GM12878 (cell line): ENCODE results near the gene EHBP1L1. TPM values are rescaled to one million over a fixed set of nuclear protein-coding genes. Genes with fewer than 3 reads are reported as not detected.
A peak's percentile ranks its signal among the peaks of the same experiment; 100 is the strongest.

ENCODE experiments used
- ATAC-seq: fragments of 200-7000 bp; cut with Tn5 transposase; 3 replicates; pipeline ENCODE4 v1.9.1; 2020; ENCODE audit warnings: mild to moderate bottlenecking, moderate library complexity
- BruUV-seq: library from RNA; stranded (reverse); fragments of 400-500 nt; replicated peaks from 2 replicates; lab custom pipeline; 2021; lab: Mats Ljungman, UMichigan
- CTCF ChIA-PET: fragments of 300-600 bp; sonication (Branson Sonifier 250); formaldehyde crosslinking; extraction: SDS; loops from one replicate; lab custom pipeline; 2021; ENCODE audit warnings: inconsistent platforms; lab: Yijun Ruan, JAX
- POLR2A ChIA-PET: fragments of 350-600 bp; formaldehyde crosslinking; extraction: SDS; loops from one replicate; lab custom pipeline; 2021; ENCODE audit warnings: inconsistent platforms; lab: Charles Lee
- RAD21 ChIA-PET: fragments of 300-600 bp; sonication (Branson Sonifier 250); formaldehyde crosslinking; loops from one replicate; lab custom pipeline; 2023; ENCODE audit warnings: antibody characterized with exemption; ENCODE audit not compliant: unreplicated experiment; lab: Charles Lee
- SMC1A ChIA-PET: fragments of 300-600 bp; sonication (Branson Sonifier 250); formaldehyde crosslinking; loops from one replicate; lab custom pipeline; 2023; ENCODE audit not compliant: unreplicated experiment, uncharacterized antibody; lab: Charles Lee
- DNase-seq: peaks from one replicate; pipeline ENCODE4 v3.0.0-alpha.2; 2011; ENCODE audit warnings: low read depth, low spot score
- FAIRE-seq: peaks from 3 replicates; lab custom pipeline; 2011; peaks lifted over from hg19 to GRCh38; lab: Jason Lieb, UNC
- H2AFZ ChIP-seq: 2 replicates; pipeline ENCODE4 v1.6.0; 2011; ENCODE audit warnings: low read depth, low read length, control low read depth; ENCODE audit not compliant: control insufficient read depth
- H3K27ac ChIP-seq: 2 replicates; pipeline ENCODE4 v1.5.1; 2011; ENCODE audit warnings: control low read depth; ENCODE audit not compliant: control insufficient read depth, insufficient read depth
- H3K27me3 ChIP-seq, 2 experiments: replicated peaks in 1 of 2; 2 replicates each; pipeline versions ENCODE4 v1.6.0 to v1.6.1; 2011; ENCODE audit warnings: low read length in 1 of 2; ENCODE audit not compliant: control insufficient read depth in 2 of 2, insufficient read depth in 2 of 2
- H3K36me3 ChIP-seq, 2 experiments: 2 replicates each; pipeline ENCODE4 v1.5.1; 2011; ENCODE audit warnings: low read length in 1 of 2; ENCODE audit not compliant: control insufficient read depth in 2 of 2, insufficient read depth in 2 of 2
- H3K4me1 ChIP-seq: 2 replicates; pipeline ENCODE4 v1.6.1; 2011; ENCODE audit warnings: mild to moderate bottlenecking, low read length, moderate library complexity, mixed read lengths; ENCODE audit not compliant: control insufficient read depth, insufficient read depth
- H3K4me2 ChIP-seq: 2 replicates; pipeline ENCODE4 v1.6.0; 2011; ENCODE audit warnings: control low read depth; ENCODE audit not compliant: control insufficient read depth, insufficient read depth
- H3K4me3 ChIP-seq: fragments of 200-600 bp; sonication (generic); 2 replicates; pipeline ENCODE4 v1.5.1; 2016
- H3K79me2 ChIP-seq: 2 replicates; pipeline ENCODE4 v1.6.0; 2011; ENCODE audit warnings: low read length; ENCODE audit not compliant: control insufficient read depth, insufficient read depth
- H3K9ac ChIP-seq: 2 replicates; pipeline ENCODE4 v1.8.0; 2011; ENCODE audit warnings: low read length, control low read depth, mixed read lengths; ENCODE audit not compliant: control insufficient read depth, insufficient read depth
- H3K9me3 ChIP-seq: replicated peaks from 3 replicates; pipeline ENCODE4 v1.5.1; 2011; ENCODE audit warnings: mild to moderate bottlenecking, low read length; ENCODE audit not compliant: control insufficient read depth, insufficient read depth
- H4K20me1 ChIP-seq: 2 replicates; pipeline ENCODE4 v1.6.0; 2011; ENCODE audit not compliant: control insufficient read depth, insufficient read depth
- ASH2L ChIP-seq: fragments of 300-600, 200-600 bp; sonication (generic); IDR thresholded peaks from 2 replicates; pipeline ENCODE4 v1.6.1; 2017; ENCODE audit warnings: low read depth, mild to moderate bottlenecking, borderline replicate concordance
- ATF7 ChIP-seq: fragments of 450-650 bp; IDR thresholded peaks from 2 replicates; pipeline ENCODE4 v1.6.1; 2016; ENCODE audit warnings: low read depth, mild to moderate bottlenecking
- BACH1 ChIP-seq: fragments of 450-650 bp; IDR thresholded peaks from 2 replicates; pipeline ENCODE4 v1.6.1; 2017; ENCODE audit warnings: mild to moderate bottlenecking, borderline replicate concordance
- CBX3 ChIP-seq: fragments of 200-600 bp; sonication (generic); IDR thresholded peaks from 2 replicates; pipeline ENCODE4 v1.6.1; 2016; ENCODE audit warnings: low read depth, borderline replicate concordance
- CHD4 ChIP-seq: fragments of 200-600 bp; sonication (generic); IDR thresholded peaks from 2 replicates; pipeline ENCODE4 v1.6.1; 2016; ENCODE audit warnings: mild to moderate bottlenecking
- CREM ChIP-seq: IDR thresholded peaks from 2 replicates; pipeline ENCODE4 v1.6.1; 2014; ENCODE audit warnings: antibody characterized with exemption, low read depth
- GATAD2B ChIP-seq: fragments of 450-650 bp; conservative IDR thresholded peaks from 2 replicates; pipeline ENCODE4 v1.6.1; 2017; ENCODE audit warnings: low read depth, mild to moderate bottlenecking, moderate library complexity
- HDAC6 ChIP-seq: fragments of 200-600 bp; sonication (generic); IDR thresholded peaks from one replicate; pipeline ENCODE4 v1.8.0; 2017; ENCODE audit warnings: antibody characterized with exemption; ENCODE audit not compliant: unreplicated experiment
- LARP7 ChIP-seq: fragments of 450-650 bp; IDR thresholded peaks from 2 replicates; pipeline ENCODE4 v1.6.1; 2017; ENCODE audit warnings: mild to moderate bottlenecking
- NBN ChIP-seq: fragments of 450-650 bp; IDR thresholded peaks from 2 replicates; pipeline ENCODE4 v1.6.1; 2016
- NR2C2 ChIP-seq: IDR thresholded peaks from 2 replicates; pipeline ENCODE4 v1.6.1; 2011; ENCODE audit warnings: borderline replicate concordance, low read depth; ENCODE audit not compliant: control insufficient read depth, insufficient read length
- NR2F1 ChIP-seq: fragments of 450-650 bp; conservative IDR thresholded peaks from 2 replicates; pipeline ENCODE4 v1.6.1; 2017; ENCODE audit warnings: mild to moderate bottlenecking
- PAX5 ChIP-seq: IDR thresholded peaks from 2 replicates; pipeline ENCODE4 v1.6.1; 2011; ENCODE audit warnings: low read depth, low read length, borderline replicate concordance
- RB1 ChIP-seq: fragments of 450-650 bp; formaldehyde crosslinking; IDR thresholded peaks from 2 replicates; pipeline ENCODE4 v1.6.1; 2017; ENCODE audit warnings: mild to moderate bottlenecking, borderline replicate concordance
- SP1 ChIP-seq: IDR thresholded peaks from one replicate; pipeline ENCODE4 v1.6.1; 2011; ENCODE audit warnings: low read depth, low read length
- SUZ12 ChIP-seq: fragments of 200-600 bp; sonication (generic); IDR thresholded peaks from one replicate; pipeline ENCODE4 v1.6.1; 2018; ENCODE audit warnings: antibody characterized with exemption, mild to moderate bottlenecking; ENCODE audit not compliant: unreplicated experiment
- TCF3 ChIP-seq: IDR thresholded peaks from 2 replicates; pipeline ENCODE4 v1.6.1; 2012; ENCODE audit warnings: low read depth, mild to moderate bottlenecking, low read length, borderline replicate concordance; ENCODE audit not compliant: insufficient read depth
- WGBS: methylation state at CpG from one replicate; pipeline ENCODE4 v1.1.6; 2016; ENCODE audit warnings: low lambda C conversion rate; ENCODE audit not compliant: insufficient replicate concordance, insufficient coverage; ENCODE audit errors: missing lambda C conversion rate; 5-methylcytosine and 5-hydroxymethylcytosine counted together
- in situ Hi-C: fragments of 300-500 bp; cut with MboI; formaldehyde crosslinking; loops from 9 replicates; pipeline ENCODE4 v1.14.3; 2018; ENCODE audit warnings: mixed read lengths
- intact Hi-C: fragments of 100-400 bp; cut with micrococcal nuclease; formaldehyde crosslinking; loops from one replicate; pipeline ENCODE4 v1.14.2; 2022; ENCODE audit not compliant: unreplicated experiment
- polyA plus RNA-seq, 11 experiments: library from polyadenylated mRNA; depleted of rRNA in 4 of 11; unstranded in 6 of 11; stranded (reverse) in 5 of 11; fragments of >200 nt; fragmentation: Nextera tagmentation in 4 of 11; fragmentation: Illumina TruSeq in 1 of 11; extraction: Ambion mirVana in 4 of 11; extraction: Trizol in 1 of 11; gene quantifications; 1 replicate in 1 of 11; 2 replicates in 10 of 11; pipeline versions ENCODE4 v1.2.1 to v1.2.3, GENCODE V29; 2011 to 2016; ENCODE audit warnings: inconsistent platforms in 2 of 11, missing spikeins in 2 of 11, low read depth in 1 of 11
- total RNA-seq, 4 experiments: library from RNA; depleted of rRNA in 3 of 4; stranded (reverse); fragments of >200 nt in 3 of 4; fragmentation: Illumina TruSeq in 1 of 4; extraction: Trizol in 1 of 4; gene quantifications; 2 replicates each; pipeline versions ENCODE4 v1.2.1 to v1.2.3, GENCODE V29; 2013 to 2021
- TF ChIP-seq, protein P1 (sequence below): fragments of 450-650 bp; formaldehyde crosslinking; IDR thresholded peaks from 2 replicates; pipeline ENCODE4 v1.5.0; 2022; ENCODE audit warnings: mild to moderate bottlenecking, missing genetic modification characterization
- TF ChIP-seq, protein P2 (sequence below): fragments of 450-650 bp; conservative IDR thresholded peaks from 2 replicates; pipeline ENCODE4 v1.6.1; 2017; ENCODE audit warnings: mild to moderate bottlenecking, moderate library complexity

Gene EHBP1L1
- total and polyA plus RNA-seq, 10 of the 15 experiments (the other 5 are each of a cell fraction or from before 2014, with no cell fraction given): 0.06 to 99.4 (median 32.7) TPM

DNA sequence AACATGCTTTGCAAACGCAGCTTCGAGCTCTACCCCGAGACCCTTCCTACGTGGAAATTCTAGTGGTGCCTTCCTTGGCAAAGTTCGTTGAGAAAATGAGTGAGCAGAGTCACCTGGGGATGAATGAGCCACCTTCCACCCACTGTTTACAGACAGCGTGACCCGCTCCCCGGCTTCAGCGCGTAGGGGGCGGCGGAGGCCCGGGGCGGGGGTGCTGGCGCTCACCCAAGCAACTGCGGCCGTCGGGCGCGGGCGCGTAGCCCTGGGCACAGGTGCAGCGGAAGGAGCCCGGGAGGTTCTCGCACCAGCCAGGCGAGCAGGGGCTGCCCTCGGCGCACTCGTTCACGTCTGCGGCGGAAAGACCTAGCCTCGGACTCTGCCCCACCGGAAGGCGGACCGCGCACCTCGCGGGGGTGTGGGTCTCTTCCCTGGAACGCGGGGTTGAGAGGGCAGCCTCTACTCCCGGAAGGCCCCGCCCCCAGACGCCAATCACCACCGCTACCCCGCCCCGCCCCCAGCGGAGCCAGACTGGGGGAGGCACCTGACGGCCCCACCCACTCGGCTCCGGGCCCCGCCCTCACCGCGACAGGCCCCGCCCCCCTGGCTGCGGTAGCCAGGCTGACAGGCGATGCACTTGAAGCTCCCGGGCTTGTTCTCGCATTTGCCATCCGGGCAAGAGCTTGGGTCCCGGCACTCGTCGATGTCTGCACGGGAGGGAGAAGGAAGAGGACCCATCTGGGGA lies 29.5 kb upstream of the EHBP1L1 start:
- peak overlapping the region; percentile 43; the same call in 1 of the 2 replicates for H3K9ac ChIP-seq
- FAIRE-seq (no peak), DNase-seq (no peak), ATAC-seq (peak; percentile 93)
- H3K9me3 ChIP-seq: no peaks in the 10 kb centered on the region
- peaks cover 23% of the 10 kb centered on the region for H3K4me1 ChIP-seq
- H3K36me3 ChIP-seq: no peaks in the 10 kb centered on the region
- no TSS peak for BruUV-seq
- no peaks in the 10 kb centered on the region for H3K79me2 ChIP-seq
- H3K4me2 ChIP-seq: peak overlapping the region; percentile 91
- WGBS: under 1% methylated on average over 44 of the region's 64 CpGs
- H3K4me3 ChIP-seq: peak overlapping the region; percentile 68
- intact Hi-C loops (no loop called here), in situ Hi-C loops (no loop called here)
- H3K27me3 ChIP-seq: no peaks in the 10 kb centered on the region
- ChIA-PET CTCF (interaction anchor here (0.6 to 1.6 kb wide), 4 partner anchors 24 to 513 kb away, joined by 3 to 5 read pairs (median 4); partner anchors contain the start of gene ZNRD2), POLR2A (interaction anchor here (0.5 to 0.7 kb wide), 6 partner anchors 15 to 234 kb away, joined by 3 to 6 read pairs (median 4); partner anchors contain the start of gene FAM89B), SMC1A (interaction anchor here (1.4 to 1.6 kb wide), 2 partner anchors 25 to 27 kb away, joined by 3 to 5 read pairs; partner anchors contain the start of gene FAM89B), RAD21 (interaction anchor here (0.6 to 1.3 kb wide), 6 partner anchors 16 to 69 kb away, joined by 3 to 6 read pairs (median 3); partner anchors contain the start of genes EHBP1L1, FAM89B, PCNX3 and ZNRD2)
- no peaks in the 10 kb centered on the region for H4K20me1 ChIP-seq
- H2AFZ ChIP-seq: peak overlapping the region; percentile 87
- no peak overlapping the region for H3K27ac ChIP-seq
- TF ChIP-seq CREM: no peak
- peak; percentile 90 for TF ChIP-seq NR2F1
- no peak for TF ChIP-seq NR2C2
- TF ChIP-seq, protein P1, sequence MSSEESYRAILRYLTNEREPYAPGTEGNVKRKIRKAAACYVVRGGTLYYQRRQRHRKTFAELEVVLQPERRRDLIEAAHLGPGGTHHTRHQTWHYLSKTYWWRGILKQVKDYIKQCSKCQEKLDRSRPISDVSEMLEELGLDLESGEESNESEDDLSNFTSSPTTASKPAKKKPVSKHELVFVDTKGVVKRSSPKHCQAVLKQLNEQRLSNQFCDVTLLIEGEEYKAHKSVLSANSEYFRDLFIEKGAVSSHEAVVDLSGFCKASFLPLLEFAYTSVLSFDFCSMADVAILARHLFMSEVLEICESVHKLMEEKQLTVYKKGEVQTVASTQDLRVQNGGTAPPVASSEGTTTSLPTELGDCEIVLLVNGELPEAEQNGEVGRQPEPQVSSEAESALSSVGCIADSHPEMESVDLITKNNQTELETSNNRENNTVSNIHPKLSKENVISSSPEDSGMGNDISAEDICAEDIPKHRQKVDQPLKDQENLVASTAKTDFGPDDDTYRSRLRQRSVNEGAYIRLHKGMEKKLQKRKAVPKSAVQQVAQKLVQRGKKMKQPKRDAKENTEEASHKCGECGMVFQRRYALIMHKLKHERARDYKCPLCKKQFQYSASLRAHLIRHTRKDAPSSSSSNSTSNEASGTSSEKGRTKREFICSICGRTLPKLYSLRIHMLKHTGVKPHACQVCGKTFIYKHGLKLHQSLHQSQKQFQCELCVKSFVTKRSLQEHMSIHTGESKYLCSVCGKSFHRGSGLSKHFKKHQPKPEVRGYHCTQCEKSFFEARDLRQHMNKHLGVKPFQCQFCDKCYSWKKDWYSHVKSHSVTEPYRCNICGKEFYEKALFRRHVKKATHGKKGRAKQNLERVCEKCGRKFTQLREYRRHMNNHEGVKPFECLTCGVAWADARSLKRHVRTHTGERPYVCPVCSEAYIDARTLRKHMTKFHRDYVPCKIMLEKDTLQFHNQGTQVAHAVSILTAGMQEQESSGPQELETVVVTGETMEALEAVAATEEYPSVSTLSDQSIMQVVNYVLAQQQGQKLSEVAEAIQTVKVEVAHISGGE (CRISPR knock-in tag): no peak
- peak; percentile 52 for TF ChIP-seq BACH1
- TF ChIP-seq NBN: no peak
- peak; percentile 62 for TF ChIP-seq LARP7
- no peak for TF ChIP-seq CBX3
- peak; percentile 91 for TF ChIP-seq TCF3
- no peak for TF ChIP-seq CHD4
- no peak for TF ChIP-seq SUZ12
- TF ChIP-seq PAX5: peak; percentile 21; the same call in 1 of the 2 replicates
- TF ChIP-seq ATF7: no peak
- TF ChIP-seq GATAD2B: peak; percentile 86
- TF ChIP-seq ASH2L: no peak
- TF ChIP-seq, protein P2, sequence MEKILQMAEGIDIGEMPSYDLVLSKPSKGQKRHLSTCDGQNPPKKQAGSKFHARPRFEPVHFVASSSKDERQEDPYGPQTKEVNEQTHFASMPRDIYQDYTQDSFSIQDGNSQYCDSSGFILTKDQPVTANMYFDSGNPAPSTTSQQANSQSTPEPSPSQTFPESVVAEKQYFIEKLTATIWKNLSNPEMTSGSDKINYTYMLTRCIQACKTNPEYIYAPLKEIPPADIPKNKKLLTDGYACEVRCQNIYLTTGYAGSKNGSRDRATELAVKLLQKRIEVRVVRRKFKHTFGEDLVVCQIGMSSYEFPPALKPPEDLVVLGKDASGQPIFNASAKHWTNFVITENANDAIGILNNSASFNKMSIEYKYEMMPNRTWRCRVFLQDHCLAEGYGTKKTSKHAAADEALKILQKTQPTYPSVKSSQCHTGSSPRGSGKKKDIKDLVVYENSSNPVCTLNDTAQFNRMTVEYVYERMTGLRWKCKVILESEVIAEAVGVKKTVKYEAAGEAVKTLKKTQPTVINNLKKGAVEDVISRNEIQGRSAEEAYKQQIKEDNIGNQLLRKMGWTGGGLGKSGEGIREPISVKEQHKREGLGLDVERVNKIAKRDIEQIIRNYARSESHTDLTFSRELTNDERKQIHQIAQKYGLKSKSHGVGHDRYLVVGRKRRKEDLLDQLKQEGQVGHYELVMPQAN: 0 out of 2 replicates have a peak, but pooled peaks have one; percentile 50
- peak; percentile 46; the same call in 1 of the 2 replicates for TF ChIP-seq RB1
- no peak for TF ChIP-seq HDAC6
- TF ChIP-seq SP1: peak; percentile 10
